K562 (cell line): ENCODE results near the gene SCRN1. TPM values are rescaled to one million over a fixed set of nuclear protein-coding genes. Genes with fewer than 3 reads are reported as not detected.

Experiments
- ATAC-seq: fragments of 200-7000 bp; cut with Tn5 transposase; 3 replicates; pipeline ENCODE4 v1.9.1; 2020; ENCODE audit warnings: moderate library complexity
- BruUV-seq: library from RNA; stranded (reverse); fragments of 400-500 nt; replicated peaks from 2 replicates; lab custom pipeline; 2021; lab: Mats Ljungman, UMichigan
- CTCF ChIA-PET: fragments of 300-600 bp; formaldehyde crosslinking; extraction: SDS; loops from one replicate; lab custom pipeline; 2021; ENCODE audit warnings: low intra/inter-chr PET ratio; lab: Yijun Ruan, JAX
- POLR2A ChIA-PET: fragments of 300-600, 350-650 bp; sonication (Branson Sonifier 250); formaldehyde crosslinking; extraction: SDS; loops from one replicate; lab custom pipeline; 2021; ENCODE audit warnings: antibody characterized with exemption, inconsistent platforms; lab: Yijun Ruan, JAX
- DNase-seq, 4 experiments: peaks; one replicate each; pipeline versions ENCODE4 v3.0.0 to v3.0.0-alpha.2; 2011 to 2018; ENCODE audit warnings: low spot score in 3 of 4, mixed read lengths in 3 of 4; ENCODE audit errors: extremely low read depth in 1 of 4
- FAIRE-seq: peaks from 2 replicates; lab custom pipeline; 2011; peaks lifted over from hg19 to GRCh38; lab: Jason Lieb, UNC
- H2AFZ ChIP-seq: 2 replicates; pipeline ENCODE4 v1.6.0; 2011; ENCODE audit warnings: low read depth, low read length, control low read depth, inconsistent platforms
- H3K27ac ChIP-seq: fragments of 200-600 bp; 3 replicates; pipeline ENCODE4 v1.8.0; 2011; ENCODE audit warnings: low read depth, mild to moderate bottlenecking, control low read depth, inconsistent platforms, low read length, moderate library complexity, mixed read lengths; ENCODE audit errors: extremely low read depth
- H3K27me3 ChIP-seq, 2 experiments: fragments of 300-600 bp in 1 of 2; 2 replicates in 1 of 2; 3 replicates in 1 of 2; pipeline versions ENCODE4 v1.6.0 to v1.8.0; 2011; ENCODE audit warnings: inconsistent platforms in 2 of 2, low read length in 2 of 2, mild to moderate bottlenecking in 1 of 2, mixed read lengths in 1 of 2, moderate library complexity in 1 of 2; ENCODE audit not compliant: control insufficient read depth in 2 of 2, insufficient read depth in 2 of 2
- H3K36me3 ChIP-seq: fragments of 300-600 bp; 3 replicates; pipeline ENCODE4 v1.8.0; 2011; ENCODE audit warnings: mild to moderate bottlenecking, low read length, inconsistent platforms; ENCODE audit not compliant: control insufficient read depth, insufficient read depth
- H3K4me1 ChIP-seq, 2 experiments: fragments of 200-600 bp in 1 of 2; replicated peaks in 1 of 2; 2 replicates in 1 of 2; 3 replicates in 1 of 2; pipeline versions ENCODE4 v1.5.1 to v1.8.0; 2011; ENCODE audit warnings: inconsistent platforms in 2 of 2, low read length in 2 of 2, mild to moderate bottlenecking in 1 of 2, mixed read lengths in 1 of 2, moderate library complexity in 1 of 2; ENCODE audit not compliant: control insufficient read depth in 2 of 2, insufficient read depth in 2 of 2
- H3K4me2 ChIP-seq: 2 replicates; pipeline ENCODE4 v1.6.1; 2011; ENCODE audit warnings: low read length, control low read depth, inconsistent platforms, mixed read lengths; ENCODE audit not compliant: insufficient read depth
- H3K4me3 ChIP-seq: fragments of 200-600 bp; sonication (generic), shearing (Covaris generic); 2 replicates; pipeline ENCODE4 v1.5.1; 2016; ENCODE audit warnings: control low read depth, inconsistent platforms
- H3K79me2 ChIP-seq: fragments of 200-600 bp; 3 replicates; pipeline ENCODE4 v1.8.0; 2011; ENCODE audit warnings: low read length, inconsistent platforms; ENCODE audit not compliant: control insufficient read depth, insufficient read depth
- H3K9ac ChIP-seq, 2 experiments: 2 replicates each; pipeline versions ENCODE4 v1.6.0 to v1.6.1; 2011; ENCODE audit warnings: low read depth in 2 of 2, low read length in 2 of 2, control low read depth in 1 of 2, inconsistent platforms in 1 of 2, mild to moderate bottlenecking in 1 of 2, mixed read lengths in 1 of 2; ENCODE audit not compliant: insufficient read depth in 1 of 2
- H3K9me1 ChIP-seq: one replicate; pipeline ENCODE4 v1.6.0; 2011; ENCODE audit warnings: inconsistent platforms, mild to moderate bottlenecking, low read length, moderate library complexity; ENCODE audit not compliant: control insufficient read depth, insufficient read depth
- H3K9me3 ChIP-seq: replicated peaks from 2 replicates; pipeline ENCODE4 v1.5.1; 2011; ENCODE audit warnings: low read depth, low read length, inconsistent platforms; ENCODE audit not compliant: control insufficient read depth, insufficient read depth
- H4K20me1 ChIP-seq: replicated peaks from 2 replicates; pipeline ENCODE4 v1.6.1; 2011; ENCODE audit warnings: low read length, inconsistent platforms, mixed read lengths; ENCODE audit not compliant: control insufficient read depth, insufficient read depth
- ATF6 ChIP-seq: sonication (generic); formaldehyde crosslinking; IDR thresholded peaks from 2 replicates; pipeline ENCODE4 v1.4.0; 2020; ENCODE audit warnings: mild to moderate bottlenecking, missing genetic modification reagents
- MYNN ChIP-seq, 2 experiments: sonication (generic); formaldehyde crosslinking in 1 of 2; IDR thresholded peaks; 2 replicates each; pipeline versions ENCODE4 v1.5.0 to v1.6.1; 2016 to 2020; ENCODE audit warnings: antibody characterized with exemption in 1 of 2, missing genetic modification reagents in 1 of 2
- RAD51 ChIP-seq: fragments of 450-650 bp; IDR thresholded peaks from 2 replicates; pipeline ENCODE4 v1.7.1; 2016; ENCODE audit warnings: low read depth, mild to moderate bottlenecking, borderline replicate concordance
- RBM25 ChIP-seq: fragments of 200-400 bp; formaldehyde crosslinking; IDR thresholded peaks from 2 replicates; pipeline ENCODE4 v1.6.1; 2018; ENCODE audit warnings: low read length, low read depth, moderate library complexity; ENCODE audit not compliant: severe bottlenecking
- SRF ChIP-seq, 2 experiments: fragments of 250-450, 450-650 bp in 1 of 2; sonication (Bioruptor Pico) in 1 of 2; sonication (generic) in 1 of 2; formaldehyde crosslinking; IDR thresholded peaks; 2 replicates each; pipeline versions ENCODE4 v1.5.0 to v1.5.1; 2020 to 2022; ENCODE audit warnings: mild to moderate bottlenecking in 1 of 2, missing genetic modification reagents in 1 of 2
- TAF7 ChIP-seq: fragments of 450-650 bp; IDR thresholded peaks from 2 replicates; pipeline ENCODE4 v1.6.1; 2016; ENCODE audit warnings: missing genetic modification characterization, missing compliant biosample characterization
- ZBTB17 ChIP-seq: fragments of 450-650 bp; formaldehyde crosslinking; IDR thresholded peaks from 2 replicates; pipeline ENCODE4 v1.4.0; 2020; ENCODE audit warnings: mild to moderate bottlenecking
- WGBS: fragments of 100-300 bp; shearing (Covaris generic); methylation state at CpG from one replicate; pipeline ENCODE4 v1.1.6; 2016; ENCODE audit warnings: low coverage, mixed read lengths; ENCODE audit not compliant: insufficient coverage; ENCODE audit errors: missing lambda C conversion rate; 5-methylcytosine and 5-hydroxymethylcytosine counted together
- in situ Hi-C: fragments of 300-500 bp; cut with MboI; formaldehyde crosslinking; loops from 4 replicates; pipeline ENCODE4 v1.15.0; 2018; ENCODE audit warnings: inconsistent platforms, mixed read lengths
- intact Hi-C: fragments of 100-400 bp; cut with micrococcal nuclease; formaldehyde crosslinking; loops from 2 replicates; pipeline ENCODE4 v1.14.2; 2022
- polyA plus RNA-seq, 8 experiments: library from polyadenylated mRNA; depleted of rRNA in 4 of 8; stranded (reverse) in 5 of 8; unstranded in 3 of 8; fragments of >200 nt; fragmentation: Nextera tagmentation in 2 of 8; fragmentation: Illumina TruSeq in 1 of 8; extraction: Ambion mirVana in 2 of 8; extraction: Trizol in 1 of 8; gene quantifications; 2 replicates each; pipeline versions ENCODE4 v1.2.1 to v1.2.3, GENCODE V29; 2011 to 2014; ENCODE audit warnings: inconsistent platforms in 1 of 8, missing spikeins in 1 of 8
- total RNA-seq, 7 experiments: library from RNA; depleted of rRNA in 6 of 7; stranded (reverse); fragments of >200 nt in 6 of 7; fragmentation: Illumina TruSeq in 2 of 7; extraction: Trizol in 2 of 7; gene quantifications; 2 replicates each; pipeline versions ENCODE4 v1.2.1 to v1.2.3, GENCODE V29; 2011 to 2021; ENCODE audit warnings: low replicate concordance in 1 of 7
- TF ChIP-seq, protein P1 (sequence below): sonication (generic); formaldehyde crosslinking; IDR thresholded peaks from 2 replicates; pipeline ENCODE4 v1.9.0; 2022; ENCODE audit warnings: mild to moderate bottlenecking, missing genetic modification reagents

Gene SCRN1
- total and polyA plus RNA-seq, 9 of the 15 experiments (the other 6 are each of a cell fraction or from before 2014, with no cell fraction given) = 0.13 to 1.4 (median 0.20) TPM

DNA sequence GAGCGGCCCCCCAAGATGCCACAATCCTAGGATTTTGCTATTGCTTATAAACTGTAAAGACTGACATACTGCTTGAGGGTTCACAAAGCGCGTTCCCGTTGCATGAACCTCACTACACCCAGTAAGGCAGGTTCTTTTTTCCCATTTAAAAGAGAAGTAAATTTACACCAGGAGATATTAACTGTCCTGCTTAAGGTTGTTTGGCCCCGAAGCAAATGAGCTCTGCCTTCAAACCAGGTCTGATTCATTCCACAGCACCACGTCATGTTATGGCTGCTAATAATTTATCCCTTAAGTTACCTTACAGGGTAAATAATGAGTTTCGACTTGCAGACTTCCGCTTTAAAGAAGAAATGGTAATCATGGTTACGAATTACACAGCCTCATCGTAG, 37.5 kb upstream of the SCRN1 start (continued):
- TF ChIP-seq ATF6 (CRISPR knock-in tag) = no peak
- no peak for TF ChIP-seq MYNN (IDR thresholded peaks at IDR 0.05)
- TF ChIP-seq MYNN (CRISPR knock-in tag; IDR thresholded peaks at IDR 0.05) = no peak
- no peak for TF ChIP-seq RAD51
- no peak for TF ChIP-seq ZBTB17 (CRISPR knock-in tag)
- TF ChIP-seq TAF7 (tag) = no peak

DNA sequence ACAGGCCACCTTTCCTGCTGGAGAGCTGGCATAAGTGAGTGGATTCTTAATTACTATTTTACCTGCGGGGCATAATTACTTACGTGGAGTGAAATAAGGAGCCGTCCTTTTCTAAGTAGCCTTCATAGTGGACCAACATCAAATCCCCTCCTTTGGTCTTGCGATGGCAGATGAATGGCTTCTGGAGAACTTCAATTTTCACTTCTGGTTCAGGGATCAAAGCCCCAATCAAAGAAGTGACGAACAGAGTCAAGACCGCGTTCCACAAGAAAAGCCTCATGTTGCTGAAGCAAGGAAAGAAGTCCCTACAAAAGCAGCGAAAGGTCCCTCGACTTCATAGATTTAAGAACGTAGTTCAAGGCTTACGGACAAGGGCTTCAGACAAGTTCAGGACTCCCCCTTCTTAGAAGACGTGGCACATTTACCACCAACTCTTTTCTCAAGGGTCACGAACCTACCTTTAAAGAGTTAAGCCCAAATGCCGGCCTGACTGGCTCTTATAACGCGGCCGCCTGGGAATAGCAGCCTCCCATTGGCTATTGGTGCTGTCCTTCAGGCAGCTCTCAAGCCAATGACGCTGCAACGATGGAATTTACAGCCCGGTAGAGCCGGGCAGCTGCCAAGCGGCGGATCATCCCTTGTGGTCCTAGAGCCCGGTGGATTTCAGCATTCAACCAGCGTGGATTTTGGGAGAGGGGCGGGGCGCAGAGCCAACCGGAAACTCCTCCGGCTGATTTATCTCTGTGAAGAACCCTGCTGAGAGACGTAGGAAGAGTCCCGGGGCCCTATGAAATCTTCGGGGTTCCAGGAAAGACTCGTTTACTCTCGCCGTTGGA, 36.8 kb upstream of the SCRN1 start, which contains the start of gene FKBP14:
Gene FKBP14 (minus strand): TSS at position 474 of the 836 bp plus-strand sequence. CDS start 194 bp downstream, at position 280.
- Histone ChIP-seq H3K9me3 (no peaks in the 10 kb centered on the region), H2AFZ (peak within 1 kb of the TSS; percentile 98), H3K9me1 (no peaks in the 10 kb centered on the region), H3K4me3 (peak within 1 kb of the TSS; percentile 82), H3K9ac (peak within 1 kb of the TSS; percentile 81 to 93), H3K79me2 (peaks cover 86% of the 10 kb centered on the region), H3K4me2 (peak within 1 kb of the TSS; percentile 96), H3K36me3 (peaks cover 26% of the 10 kb centered on the region), H4K20me1 (no peaks in the 10 kb centered on the region; the same call in 1 of the 2 replicates), H3K4me1 (peaks cover 10 to 17% of the 10 kb centered on the region in 2 experiments; a peak in 3 of 5 replicates), H3K27me3 (no peaks in the 10 kb centered on the region), H3K27ac (peak within 1 kb of the TSS; percentile 95)
- WGBS = 1% methylated on average over 35 of the region's 35 CpGs
- BruUV-seq = TSS peak; percentile 80
- POLR2A ChIA-PET = interaction anchor here (0.6 to 1.7 kb wide), 7 partner anchors 10 to 106 kb away, joined by 3 to 11 read pairs (median 4); no protein-coding TSS in a partner anchor
- ATAC-seq (peak; percentile 92), DNase-seq (peak; percentile 96 to 99 (median 96)), FAIRE-seq (peak; percentile 93)
- in situ Hi-C loops = no loop called here
- CTCF ChIA-PET = no interaction called here
- intact Hi-C loops = loop anchor here (5.0 kb wide), 1 partner anchor 111 kb away; no protein-coding TSS in a partner anchor
- TF ChIP-seq, protein P1, sequence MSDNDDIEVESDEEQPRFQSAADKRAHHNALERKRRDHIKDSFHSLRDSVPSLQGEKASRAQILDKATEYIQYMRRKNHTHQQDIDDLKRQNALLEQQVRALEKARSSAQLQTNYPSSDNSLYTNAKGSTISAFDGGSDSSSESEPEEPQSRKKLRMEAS (CRISPR knock-in tag) = peak; percentile 24; the same call in 1 of the 2 replicates
- TF ChIP-seq RBM25 = peak; percentile 91
- peak in 1 of 2 experiments; percentile 12; a peak in 1 of 4 replicates for TF ChIP-seq SRF (CRISPR knock-in tag; IDR thresholded peaks at IDR 0.05)
